Testis (tissue), 3 donors: Measurements from ENCODE around the gene SMOC1. TPM values are rescaled to one million over a fixed set of nuclear protein-coding genes. Genes with fewer than 3 reads are reported as not detected.
A peak's percentile ranks its signal among the peaks of the same experiment; 100 is the strongest.

Experiments used
- DNase-seq: peaks from one replicate; pipeline ENCODE4 v3.0.0-alpha.2; 2019
- H3K27ac ChIP-seq, 2 donors: fragments of 200-600 bp; sonication (generic); one replicate each; pipeline ENCODE4 v1.5.1; 2019
- H3K27me3 ChIP-seq: fragments of 200-600 bp; sonication (generic); one replicate; pipeline ENCODE4 v1.5.1; 2019
- H3K36me3 ChIP-seq: fragments of 200-600 bp; sonication (generic); one replicate; pipeline ENCODE4 v1.5.1; 2017; ENCODE audit warnings: low read depth; ENCODE audit errors: missing control alignments
- H3K4me1 ChIP-seq: fragments of 200-600 bp; sonication (generic); one replicate; pipeline ENCODE4 v1.5.1; 2019
- H3K4me3 ChIP-seq, 2 donors: fragments of 200-600 bp; sonication (generic); one replicate each; pipeline ENCODE4 v1.5.1; 2017 to 2019
- H3K9me3 ChIP-seq: fragments of 200-600 bp; sonication (generic); one replicate; pipeline ENCODE4 v1.5.1; 2017
- POLR2A ChIP-seq: fragments of 450-650 bp; IDR thresholded peaks from one replicate; pipeline ENCODE4 v1.6.1; 2017; ENCODE audit warnings: antibody characterized with exemption, mild to moderate bottlenecking, moderate library complexity
- WGBS, 2 donors: methylation state at CpG; one replicate each; pipeline ENCODE4 v1.1.5; 2018; 5-methylcytosine and 5-hydroxymethylcytosine counted together
- intact Hi-C: fragments of 100-400 bp; cut with DNase I; formaldehyde crosslinking; loops from one replicate; pipeline ENCODE4 v1.15.1; 2023; ENCODE audit warnings: low total_unique reads
- polyA plus RNA-seq: library from polyadenylated mRNA; stranded (reverse); fragments of 350-450 nt; fragmentation: Illumina TruSeq; extraction: RNeasy Lipid Tissue Mini Kit (QIAGEN cat#74804); gene quantifications from one replicate; pipeline ENCODE4 v1.2.3, GENCODE V29; 2014; ENCODE audit warnings: low read depth, low replicate concordance; ENCODE audit not compliant: insufficient read depth
- total RNA-seq, 2 donors: library from RNA; depleted of rRNA; stranded (reverse); fragments of >200 nt; gene quantifications; one replicate each; pipeline ENCODE4 v1.2.3, GENCODE V29; 2016
- TF ChIP-seq, protein P1 (sequence below), 3 experiments: fragments of 450-650 bp in 2 of 3; fragments of 200-600 bp in 1 of 3; sonication (generic) in 1 of 3; IDR thresholded peaks; one replicate each; pipeline ENCODE4 v1.5.1; 2016 to 2019; ENCODE audit warnings: antibody characterized with exemption in 3 of 3, mild to moderate bottlenecking in 2 of 3, moderate library complexity in 1 of 3

The SMOC1 gene
- total and polyA plus RNA-seq, 3 donors from 2014 or later = 88.2 to 248 (median 143) TPM

GRCh38 chr14:70019695-70020094 lies 140.5 kb downstream of the SMOC1 start:
- Histone ChIP-seq H3K9me3 (no peaks in the 10 kb centered on the region), H3K36me3 (no peaks in the 10 kb centered on the region), H3K27ac (peak overlapping the region; percentile 50 to 74), H3K27me3 (no peaks in the 10 kb centered on the region), H3K4me3 (no peak overlapping the region), H3K4me1 (peaks cover 61% of the 10 kb centered on the region)
- intact Hi-C loops = no loop called here
- no peak for DNase-seq
- TF ChIP-seq, protein P1, sequence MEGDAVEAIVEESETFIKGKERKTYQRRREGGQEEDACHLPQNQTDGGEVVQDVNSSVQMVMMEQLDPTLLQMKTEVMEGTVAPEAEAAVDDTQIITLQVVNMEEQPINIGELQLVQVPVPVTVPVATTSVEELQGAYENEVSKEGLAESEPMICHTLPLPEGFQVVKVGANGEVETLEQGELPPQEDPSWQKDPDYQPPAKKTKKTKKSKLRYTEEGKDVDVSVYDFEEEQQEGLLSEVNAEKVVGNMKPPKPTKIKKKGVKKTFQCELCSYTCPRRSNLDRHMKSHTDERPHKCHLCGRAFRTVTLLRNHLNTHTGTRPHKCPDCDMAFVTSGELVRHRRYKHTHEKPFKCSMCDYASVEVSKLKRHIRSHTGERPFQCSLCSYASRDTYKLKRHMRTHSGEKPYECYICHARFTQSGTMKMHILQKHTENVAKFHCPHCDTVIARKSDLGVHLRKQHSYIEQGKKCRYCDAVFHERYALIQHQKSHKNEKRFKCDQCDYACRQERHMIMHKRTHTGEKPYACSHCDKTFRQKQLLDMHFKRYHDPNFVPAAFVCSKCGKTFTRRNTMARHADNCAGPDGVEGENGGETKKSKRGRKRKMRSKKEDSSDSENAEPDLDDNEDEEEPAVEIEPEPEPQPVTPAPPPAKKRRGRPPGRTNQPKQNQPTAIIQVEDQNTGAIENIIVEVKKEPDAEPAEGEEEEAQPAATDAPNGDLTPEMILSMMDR (IDR thresholded peaks at IDR 0.05) = no peak
- TF ChIP-seq POLR2A = no peak

DNA sequence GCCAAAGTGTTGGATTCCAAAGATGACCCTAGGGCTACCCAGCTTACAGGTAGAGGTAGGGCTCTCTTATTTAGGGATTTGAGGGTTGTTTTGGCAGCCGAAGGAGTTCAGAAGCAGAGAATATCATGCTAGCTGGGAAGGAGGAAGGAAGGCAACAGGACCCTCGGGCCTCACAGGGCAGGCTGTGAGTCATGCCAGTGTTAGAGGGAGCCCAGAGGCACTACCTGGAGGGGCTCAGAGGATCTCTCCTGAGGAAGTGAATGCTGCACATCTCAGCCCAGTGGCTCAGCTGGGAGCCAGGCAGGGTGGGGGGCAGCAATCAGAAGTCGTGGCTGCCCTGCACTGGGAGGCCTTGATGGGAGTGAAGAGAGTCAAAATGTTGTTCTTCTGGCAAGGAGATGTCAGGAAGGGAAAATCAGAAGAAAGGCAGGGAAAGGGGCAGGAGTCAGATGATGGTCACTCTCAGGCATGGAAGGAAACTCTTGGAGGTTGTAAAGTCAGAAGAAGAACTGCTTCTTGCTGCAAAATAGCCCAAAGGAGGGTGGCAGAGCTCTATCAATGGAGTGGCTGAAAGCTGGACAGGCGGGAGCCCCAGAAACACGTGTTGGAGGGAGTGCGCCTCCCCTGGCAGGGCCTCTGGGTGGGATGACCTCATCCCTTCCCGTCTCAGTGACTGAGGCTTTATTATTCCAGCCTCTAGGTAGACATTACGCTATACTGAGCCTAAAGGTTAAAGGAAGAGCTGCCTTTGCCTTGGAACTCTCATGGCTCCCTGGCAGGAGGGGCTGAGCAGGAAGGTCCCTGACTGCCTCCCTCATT lies 141.3 kb downstream of the SMOC1 start:
- Histone ChIP-seq H3K27me3 (no peaks in the 10 kb centered on the region), H3K4me1 (peaks cover 61% of the 10 kb centered on the region), H3K9me3 (no peaks in the 10 kb centered on the region), H3K27ac (peak overlapping the region; percentile 50 to 74), H3K4me3 (no peak overlapping the region), H3K36me3 (no peaks in the 10 kb centered on the region)
- DNase-seq = peak; percentile 72
- TF ChIP-seq, protein P1 (IDR thresholded peaks at IDR 0.05) = no peak
- no peak for TF ChIP-seq POLR2A
- intact Hi-C loops = no loop called here
- WGBS, 2 donors = 62 to 72% methylated on average over 6 to 8 of the region's 8 CpGs

DNA sequence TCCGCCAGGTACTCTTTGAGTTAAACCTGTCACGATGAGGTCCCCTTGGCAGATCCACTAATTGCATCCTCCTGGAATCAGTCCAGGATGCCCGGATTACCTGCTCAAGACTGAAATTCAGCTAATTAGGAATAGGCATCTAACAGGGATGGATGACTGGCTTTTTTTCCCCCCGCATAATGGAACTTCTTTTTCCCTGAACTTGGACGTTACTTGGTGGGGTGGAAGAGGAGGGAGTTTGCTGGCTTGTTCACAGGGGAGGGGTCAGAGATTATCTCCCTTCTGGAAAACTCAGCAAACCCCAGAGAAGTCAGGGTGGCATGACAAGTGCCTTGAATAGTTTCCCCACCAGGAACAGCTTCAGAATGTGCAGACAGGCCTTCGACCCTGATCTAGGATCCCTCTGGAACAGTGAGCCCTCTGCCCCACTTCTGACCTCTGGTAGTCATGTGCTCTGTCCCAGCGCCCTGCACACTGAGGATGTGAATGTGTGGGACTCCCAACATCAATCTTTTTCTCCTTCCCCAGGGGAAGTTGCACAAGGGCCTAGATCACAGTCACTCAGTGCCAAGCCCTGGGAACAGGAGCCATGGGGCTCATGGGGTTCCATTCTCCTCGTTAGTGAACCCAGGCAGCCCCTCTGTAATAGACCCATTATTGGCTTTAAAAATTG lies 142.5 kb downstream of the SMOC1 start:
- no peak for DNase-seq

GRCh38 chr14:70022771-70023445 lies 143.7 kb downstream of the SMOC1 start:
- TF ChIP-seq, protein P1 (IDR thresholded peaks at IDR 0.05) = no peak
- TF ChIP-seq POLR2A = no peak
- Histone ChIP-seq H3K27me3 (no peaks in the 10 kb centered on the region), H3K4me3 (no peak overlapping the region), H3K27ac (no peak overlapping the region), H3K36me3 (no peaks in the 10 kb centered on the region), H3K9me3 (no peaks in the 10 kb centered on the region), H3K4me1 (peaks cover 37% of the 10 kb centered on the region)
- WGBS, 2 donors = 95 to 96% methylated on average over 15 of the region's 15 CpGs
- intact Hi-C loops = no loop called here
- DNase-seq = no peak

More for the DNA sequence above, 142.5 kb downstream of the SMOC1 start:
- H3K9me3 ChIP-seq = no peaks in the 10 kb centered on the region
- intact Hi-C loops = no loop called here
- H3K27me3 ChIP-seq = no peaks in the 10 kb centered on the region
- H3K27ac ChIP-seq = peak overlapping the region; percentile 50 to 74
- no peak for TF ChIP-seq POLR2A
- TF ChIP-seq, protein P1 (IDR thresholded peaks at IDR 0.05) = no peak
- no peak overlapping the region for H3K4me3 ChIP-seq
- 65% methylated on average over 7 to 8 of the region's 8 CpGs for WGBS, 2 donors
- H3K4me1 ChIP-seq = peaks cover 50% of the 10 kb centered on the region
- no peaks in the 10 kb centered on the region for H3K36me3 ChIP-seq
